HG03521 (cell line): ENCODE data around the gene SLC30A3.
"Not testable (repeated sequence)": the region's sequence is repeated elsewhere in the genome, so short reads cannot be mapped to it uniquely, and the experiment has no call there.

Experiments used
- ATAC-seq: cut with Tn5 transposase; IDR thresholded peaks from one replicate; pipeline ENCODE4 v1.9.1; 2021; ENCODE audit warnings: mild to moderate bottlenecking, moderate library complexity; ENCODE audit not compliant: unreplicated experiment

SLC30A3 gene, protein sequence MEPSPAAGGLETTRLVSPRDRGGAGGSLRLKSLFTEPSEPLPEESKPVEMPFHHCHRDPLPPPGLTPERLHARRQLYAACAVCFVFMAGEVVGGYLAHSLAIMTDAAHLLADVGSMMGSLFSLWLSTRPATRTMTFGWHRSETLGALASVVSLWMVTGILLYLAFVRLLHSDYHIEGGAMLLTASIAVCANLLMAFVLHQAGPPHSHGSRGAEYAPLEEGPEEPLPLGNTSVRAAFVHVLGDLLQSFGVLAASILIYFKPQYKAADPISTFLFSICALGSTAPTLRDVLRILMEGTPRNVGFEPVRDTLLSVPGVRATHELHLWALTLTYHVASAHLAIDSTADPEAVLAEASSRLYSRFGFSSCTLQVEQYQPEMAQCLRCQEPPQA

DNA sequence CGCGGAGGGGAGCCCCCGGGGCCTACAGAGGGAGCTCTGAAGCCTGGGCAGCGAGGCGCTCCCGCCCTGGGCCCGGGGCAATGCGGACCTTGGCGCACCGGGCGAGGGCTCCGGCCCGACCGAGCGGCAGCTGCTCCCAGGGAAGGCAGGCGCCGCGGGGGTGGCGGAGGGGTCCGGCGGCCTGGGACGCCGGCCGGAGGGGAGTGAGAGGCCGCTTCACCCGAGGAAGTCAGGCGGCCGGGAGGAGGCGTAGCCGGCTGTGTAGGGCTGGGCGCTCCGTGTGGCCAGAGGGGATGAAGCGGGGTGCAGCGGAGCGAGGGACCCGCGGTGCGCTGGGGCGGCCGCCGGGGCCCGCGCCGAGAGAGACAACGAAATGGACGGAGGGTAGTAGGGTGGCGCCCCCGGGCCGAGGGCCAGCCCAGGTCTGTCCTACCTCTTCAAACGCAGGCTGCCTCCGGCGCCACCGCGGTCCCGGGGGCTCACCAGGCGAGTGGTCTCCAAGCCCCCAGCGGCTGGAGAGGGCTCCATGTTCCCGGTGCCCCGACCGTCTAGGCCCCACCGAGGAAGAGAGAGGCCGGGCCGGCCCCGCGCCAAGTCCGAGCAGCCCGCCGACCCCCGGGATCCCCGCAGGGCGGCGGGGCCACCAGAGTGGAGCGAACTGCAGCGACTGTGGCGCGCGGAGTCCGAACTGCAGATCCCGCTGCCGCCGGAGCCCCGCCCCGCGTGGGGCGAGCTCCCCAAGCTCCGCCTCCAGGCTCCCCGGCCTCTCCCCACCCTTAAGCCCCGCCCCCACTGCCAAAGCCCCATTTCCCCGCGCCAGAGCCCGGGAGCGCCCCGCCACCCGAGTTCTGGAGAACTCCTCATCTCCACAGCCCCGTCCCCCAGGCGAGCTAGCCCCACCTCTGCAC is at the start of gene SLC30A3:
Gene SLC30A3 (minus strand): TSS at position 669 of the 908 bp plus-strand sequence. CDS start 141 bp downstream, at position 528.
- ATAC-seq = no peak

DNA sequence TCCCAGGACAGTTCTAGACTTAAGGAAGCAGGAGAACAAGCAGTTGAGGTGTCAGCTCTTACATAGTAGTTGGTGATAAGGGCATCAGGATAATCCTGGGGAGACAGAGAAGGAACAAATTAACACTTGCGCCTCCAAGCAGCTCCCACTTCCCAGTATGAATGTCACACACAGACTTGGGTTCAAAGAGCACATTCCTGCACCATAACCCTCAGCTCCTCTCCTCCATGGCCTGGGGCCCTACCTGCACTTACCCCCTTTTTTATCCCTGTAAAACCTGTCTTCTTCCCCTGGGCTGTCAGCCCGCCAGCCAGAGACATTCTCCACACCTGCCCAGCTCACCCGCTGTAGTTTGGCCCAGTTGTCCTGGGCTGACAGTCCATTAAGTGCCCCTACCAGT is 49.3 kb upstream of the SLC30A3 start:
- no peak for ATAC-seq

DNA sequence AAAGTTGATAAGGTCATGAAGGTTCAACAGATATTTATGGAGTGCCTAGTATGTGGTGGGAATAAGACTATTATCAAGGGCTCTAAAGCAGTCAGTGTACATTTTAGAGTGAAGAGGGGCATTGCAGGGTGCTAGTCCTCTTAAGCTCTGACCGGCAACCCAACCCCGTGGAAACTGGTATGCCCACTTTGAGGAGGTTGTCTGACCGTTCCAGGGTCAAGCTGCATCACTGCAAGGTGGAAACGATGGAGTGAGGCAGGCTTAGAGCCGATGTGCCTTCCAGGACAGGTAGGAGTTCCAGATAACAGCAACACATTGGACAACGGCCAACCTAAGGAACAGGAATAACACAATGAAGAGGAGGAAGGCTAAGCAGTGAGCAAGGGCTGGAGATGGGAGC is 46.8 kb upstream of the SLC30A3 start:
- ATAC-seq = no peak

DNA sequence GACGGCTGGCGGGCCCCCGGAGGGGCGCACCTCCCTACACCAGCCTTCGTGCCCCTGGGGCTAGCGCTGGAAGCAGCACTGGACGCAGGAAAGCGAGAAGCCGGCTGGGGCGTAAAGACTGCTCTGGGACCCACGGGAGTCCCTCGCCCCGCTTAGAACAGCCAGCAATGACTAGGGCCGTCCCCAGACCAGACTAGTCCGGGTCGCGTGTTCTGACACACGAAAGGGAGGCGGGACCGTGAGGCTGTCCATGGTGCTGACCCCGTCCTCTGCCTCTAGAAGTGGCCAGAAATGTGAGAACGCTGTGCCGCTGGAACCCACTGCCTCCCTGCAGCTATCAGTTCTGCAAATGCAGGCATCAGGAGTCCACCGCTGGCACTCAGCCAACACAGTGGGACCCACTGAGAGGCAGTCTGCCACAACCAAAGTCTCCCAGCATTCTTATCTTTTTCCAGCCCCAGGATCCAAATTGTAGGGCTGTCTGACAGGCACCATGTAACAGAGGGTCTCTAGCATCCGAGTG is 45.6 kb upstream of the SLC30A3 start, which contains the start of gene UCN:
Gene UCN (minus strand): TSS at position 87 of the 523 bp plus-strand sequence. CDS start 550 bp downstream, outside the sequence.
- no peak for ATAC-seq

GRCh38 chr2:27307545-27308358 is 44.9 kb upstream of the SLC30A3 start:
- ATAC-seq = no peak

- ATAC-seq = no peak
These were observed 44.4 kb upstream of the SLC30A3 start for GRCh38 chr2:27307287-27307544.

GRCh38 chr2:27306573-27307286 is 43.9 kb upstream of the SLC30A3 start:
- ATAC-seq = no peak

DNA sequence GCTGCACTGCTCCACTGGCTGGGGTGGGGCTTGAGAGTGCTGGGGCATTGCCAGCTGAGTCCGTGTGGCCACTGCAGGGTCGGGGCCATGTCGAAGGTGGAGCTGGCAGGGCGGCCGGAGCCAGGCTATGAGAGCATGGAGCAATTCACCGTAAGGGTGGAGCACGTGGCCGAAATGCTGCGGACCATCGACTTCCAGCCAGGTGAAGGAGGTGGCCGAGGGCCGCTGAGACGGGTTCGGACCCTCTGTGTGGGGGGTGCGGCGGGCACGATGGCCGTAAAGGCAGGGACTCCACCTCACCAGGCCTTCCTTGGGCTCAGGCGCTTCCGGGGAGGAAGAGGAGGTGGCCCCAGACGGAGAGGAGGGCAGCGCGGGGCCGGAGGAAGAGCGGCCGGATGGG is 43.3 kb upstream of the SLC30A3 start:
- no peak for ATAC-seq

DNA sequence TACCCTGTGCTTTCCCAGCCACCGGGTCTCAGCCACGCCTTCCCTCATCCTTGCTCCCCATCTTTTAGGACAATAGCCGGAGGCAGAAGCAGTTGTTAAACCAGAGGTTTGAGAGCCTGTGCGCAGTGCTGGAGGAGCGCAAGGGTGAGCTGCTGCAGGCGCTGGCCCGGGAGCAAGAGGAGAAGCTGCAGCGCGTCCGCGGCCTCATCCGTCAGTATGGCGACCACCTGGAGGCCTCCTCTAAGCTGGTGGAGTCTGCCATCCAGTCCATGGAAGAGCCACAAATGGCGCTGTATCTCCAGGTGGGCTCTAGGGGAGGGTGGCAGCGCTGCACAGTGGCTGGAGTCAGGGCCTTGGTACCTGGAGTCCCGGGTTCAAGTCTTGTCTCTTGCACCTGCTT is 42.7 kb upstream of the SLC30A3 start:
- ATAC-seq = no peak

DNA sequence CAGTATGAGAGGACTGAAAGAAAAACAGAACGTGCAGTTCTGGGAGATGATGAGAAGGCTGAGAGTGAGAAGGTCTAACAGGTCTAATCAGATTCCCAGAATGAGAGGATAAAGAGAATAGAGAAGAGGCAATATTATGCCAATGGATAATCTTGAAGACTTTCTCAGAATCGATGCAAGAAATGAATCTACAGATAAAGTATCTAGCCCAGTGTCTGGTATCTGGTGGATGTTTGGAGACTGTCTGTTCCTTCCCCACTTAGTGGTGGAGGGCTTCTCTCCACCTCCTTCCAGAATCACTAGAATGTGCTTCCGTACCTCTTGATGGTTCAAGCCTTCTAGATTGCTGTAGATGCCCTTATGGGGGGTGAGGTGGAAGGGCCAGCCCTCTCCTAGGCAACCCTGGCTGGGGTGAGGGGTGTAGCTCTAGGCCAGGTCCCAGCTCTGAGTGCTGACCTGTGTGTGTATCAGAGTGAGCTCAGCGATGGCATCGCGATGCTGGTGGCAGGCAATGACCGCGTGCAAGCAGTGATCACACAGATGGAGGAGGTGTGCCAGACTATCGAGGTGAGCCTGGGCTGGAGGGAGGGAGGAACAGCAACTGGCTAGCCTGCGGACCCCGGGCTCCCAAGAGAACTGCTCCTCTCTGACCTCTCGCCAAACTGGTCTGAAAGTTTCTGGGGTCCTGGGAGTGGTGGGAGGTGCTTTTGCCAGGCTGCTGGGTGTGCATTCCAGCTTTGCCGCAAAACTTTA is 41.8 kb upstream of the SLC30A3 start:
- no peak for ATAC-seq

- ATAC-seq = no peak
These were observed 40.5 kb upstream of the SLC30A3 start for GRCh38 chr2:27303093-27304025.

- ATAC-seq = not testable (repeated sequence)
These were observed 37.8 kb upstream of the SLC30A3 start for GRCh38 chr2:27300606-27301005.

DNA sequence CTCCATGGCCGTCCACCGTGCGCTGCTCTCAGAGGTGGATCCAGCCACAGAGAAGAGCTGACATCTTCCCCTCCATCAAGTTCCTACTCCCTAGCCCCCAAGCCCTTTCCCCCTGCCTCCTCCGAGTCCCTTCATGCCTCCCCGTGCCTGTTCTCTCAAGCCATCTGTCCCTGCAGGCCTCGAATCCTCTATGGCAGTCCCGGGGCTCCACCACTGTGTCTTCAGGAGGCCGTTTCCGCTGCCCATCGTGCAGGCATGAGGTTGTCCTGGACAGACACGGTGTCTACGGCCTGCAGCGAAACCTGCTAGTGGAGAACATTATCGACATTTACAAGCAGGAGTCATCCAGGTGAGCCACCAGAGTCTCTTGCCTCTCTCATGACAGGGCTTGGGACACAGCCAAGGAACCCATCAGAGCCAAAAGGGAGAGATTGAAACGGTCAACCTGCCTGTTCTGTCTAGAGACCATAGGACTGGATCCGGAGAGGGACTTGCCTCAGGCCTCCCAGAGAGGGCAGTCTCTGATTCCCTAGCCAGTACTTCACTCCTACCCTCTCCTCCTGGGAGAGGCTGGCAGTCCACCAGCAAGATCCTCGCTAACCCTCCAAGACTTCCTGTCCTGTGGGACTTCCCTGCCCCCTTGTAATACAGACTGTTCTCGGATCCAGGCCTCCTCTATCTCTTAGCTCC is 35.7 kb upstream of the SLC30A3 start:
- ATAC-seq = no peak

DNA sequence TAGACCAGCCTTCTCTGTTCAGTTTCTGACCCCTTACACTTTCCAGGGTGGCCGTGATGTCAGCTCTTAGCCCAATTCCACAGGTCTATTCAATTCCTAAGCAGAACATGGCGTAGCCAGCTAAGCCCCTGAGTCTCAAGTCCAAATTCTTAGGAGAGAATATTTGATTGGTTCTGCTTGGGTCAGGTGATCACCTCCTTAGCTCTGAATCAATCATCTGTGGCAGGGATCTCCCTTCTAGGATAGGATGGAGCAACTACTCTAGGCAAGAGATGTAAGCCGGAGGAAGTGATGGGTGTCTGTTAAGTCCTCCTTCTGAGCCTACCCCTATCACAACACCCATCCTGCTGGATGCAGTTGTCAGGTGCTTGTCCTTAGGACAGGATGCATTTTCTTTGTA is 34.3 kb upstream of the SLC30A3 start:
- no peak for ATAC-seq

DNA sequence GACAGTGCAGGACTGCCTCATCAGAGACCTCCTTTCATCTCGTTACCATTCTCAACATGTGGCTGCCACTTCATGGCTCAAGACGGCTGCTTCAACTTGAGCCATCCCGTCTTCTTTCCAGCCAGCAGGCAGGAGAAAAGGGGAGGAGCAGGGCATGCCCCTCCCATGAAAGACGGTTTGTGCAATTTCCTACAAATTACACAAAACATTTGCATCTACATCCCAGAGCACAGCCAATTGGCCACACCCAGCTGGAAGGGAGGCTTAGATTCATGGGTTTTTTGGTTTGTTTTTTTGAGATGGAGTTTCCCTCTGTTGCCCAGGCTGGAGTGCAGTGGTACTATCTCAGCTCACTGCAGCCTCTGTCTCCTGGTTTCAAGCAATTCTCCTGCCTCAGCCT is 33.6 kb upstream of the SLC30A3 start:
- ATAC-seq = no peak

DNA sequence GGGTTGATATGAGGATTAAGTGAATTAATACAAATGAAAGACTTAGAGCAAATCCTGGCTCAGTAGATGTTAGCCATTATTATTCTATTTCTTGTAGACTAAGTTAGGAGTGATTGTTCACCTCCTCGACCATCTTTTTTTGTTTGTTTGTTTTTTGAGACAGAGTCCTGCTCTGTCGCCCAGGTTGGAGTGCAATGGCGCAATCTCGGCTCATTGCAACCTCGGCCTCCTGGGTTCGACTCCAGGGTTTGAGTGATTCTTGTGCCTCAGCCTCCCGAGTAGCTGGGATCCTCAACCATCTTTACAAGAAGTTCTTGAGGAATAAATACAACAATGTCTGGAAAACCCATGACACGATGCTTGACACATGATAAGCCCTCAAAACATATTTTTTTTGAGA is 32.1 kb upstream of the SLC30A3 start:
- no peak for ATAC-seq

DNA sequence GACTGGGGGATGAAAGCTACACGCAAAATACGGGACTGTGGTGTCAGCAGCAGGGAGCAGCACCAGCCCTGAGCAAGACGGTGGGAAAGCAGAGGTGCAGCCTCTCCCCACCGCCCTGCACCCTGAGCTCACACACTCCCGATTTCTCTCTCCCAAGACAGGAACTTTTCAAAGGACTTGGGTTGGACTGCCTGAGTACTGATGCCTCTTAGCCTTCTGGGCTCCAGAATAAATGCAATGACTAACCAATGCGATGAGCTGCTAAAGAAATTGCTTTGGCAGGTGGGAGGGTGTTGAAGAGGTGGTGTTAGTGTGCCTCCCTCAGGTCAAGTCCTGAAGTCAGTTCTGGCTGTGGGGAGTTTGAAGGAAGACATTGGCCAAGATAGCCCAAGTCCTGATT is 29.0 kb upstream of the SLC30A3 start:
- ATAC-seq = no peak

GRCh38 chr2:27290549-27290948 is 27.7 kb upstream of the SLC30A3 start:
- no peak for ATAC-seq
